Dedifferentiated amniotic fluid mesenchymal stem cell (primary cell): ENCODE data around the gene DLGAP4.

ENCODE experiments used
- DNase-seq: peaks from one replicate; pipeline ENCODE4 v3.0.0-alpha.2; 2016; ENCODE audit errors: extremely low spot score

The DLGAP4 gene

GRCh38 chr20:36305602-36306551 is at the start of gene DLGAP4:
Gene DLGAP4, plus strand, starts transcription at chr20:36306339. Its CDS starts 125,379 bp downstream, at chr20:36431718.
- no peak for DNase-seq

- DNase-seq: no peak
Measured at GRCh38 chr20:36259177-36260061, 46.7 kb upstream of the DLGAP4 start.

- DNase-seq: no peak
Measured at GRCh38 chr20:36260316-36260715, 45.8 kb upstream of the DLGAP4 start.

- no peak for DNase-seq
Measured at GRCh38 chr20:36261389-36262105, 44.6 kb upstream of the DLGAP4 start.

- DNase-seq: no peak
Measured at GRCh38 chr20:36262440-36262839, 43.7 kb upstream of the DLGAP4 start.

GRCh38 chr20:36264426-36265246 is 41.5 kb upstream of the DLGAP4 start:
- no peak for DNase-seq

GRCh38 chr20:36266189-36266588 is 40.0 kb upstream of the DLGAP4 start:
- DNase-seq: no peak

GRCh38 chr20:36267605-36268381 is 38.3 kb upstream of the DLGAP4 start:
- DNase-seq: no peak

GRCh38 chr20:36268440-36269342 is 37.4 kb upstream of the DLGAP4 start:
- DNase-seq: no peak

- no peak for DNase-seq
Measured at GRCh38 chr20:36269507-36269906, 36.6 kb upstream of the DLGAP4 start.

GRCh38 chr20:36270744-36271638 is 35.1 kb upstream of the DLGAP4 start:
- no peak for DNase-seq

- DNase-seq: no peak
Measured at GRCh38 chr20:36271639-36272546, 34.2 kb upstream of the DLGAP4 start.

GRCh38 chr20:36272547-36273220 is 33.5 kb upstream of the DLGAP4 start:
- no peak for DNase-seq

GRCh38 chr20:36273414-36274180 is 32.5 kb upstream of the DLGAP4 start:
- DNase-seq: peak; percentile 24

- no peak for DNase-seq
Measured at GRCh38 chr20:36274181-36274841, 31.8 kb upstream of the DLGAP4 start.
